Smooth muscle cell of bladder (primary cell): Measurements from ENCODE around the gene OR4C13. TPM values are rescaled to one million over a fixed set of nuclear protein-coding genes. Genes with fewer than 3 reads are reported as not detected.

Source experiments
- total RNA-seq: library from RNA; depleted of rRNA; stranded (reverse); fragments of >200 nt; gene quantifications from 2 replicates; pipeline ENCODE4 v1.2.3, GENCODE V29; 2014

The OR4C13 gene
- total RNA-seq: not detected in 2 replicates

GRCh38 chr11:49952091-49952490 is at the start of gene OR4C13:
TSS of gene OR4C13 (plus strand) at chr11:49952391. CDS start at chr11:49952423, 32 bp downstream.

GRCh38 chr11:49982435-49982834 is 30.2 kb downstream of the OR4C13 start, which contains the start of gene OR4C12:
TSS of gene OR4C12 (minus strand) at chr11:49982535. CDS start at chr11:49982501, 34 bp downstream.

Other genes with a start within 250 kb of the OR4C13 start
- gene OR4C12, start 30.1 kb downstream of the OR4C13 start, total RNA-seq: not detected in 2 replicates
- gene OR4C45, start 80.5 kb downstream of the OR4C13 start, total RNA-seq: not detected in 2 replicates